ENCODE results near the gene SHLD2.
"Not testable (repeated sequence)": the region's sequence is repeated elsewhere in the genome, so short reads cannot be mapped to it uniquely, and the experiment has no call there.

The SHLD2 gene, protein sequence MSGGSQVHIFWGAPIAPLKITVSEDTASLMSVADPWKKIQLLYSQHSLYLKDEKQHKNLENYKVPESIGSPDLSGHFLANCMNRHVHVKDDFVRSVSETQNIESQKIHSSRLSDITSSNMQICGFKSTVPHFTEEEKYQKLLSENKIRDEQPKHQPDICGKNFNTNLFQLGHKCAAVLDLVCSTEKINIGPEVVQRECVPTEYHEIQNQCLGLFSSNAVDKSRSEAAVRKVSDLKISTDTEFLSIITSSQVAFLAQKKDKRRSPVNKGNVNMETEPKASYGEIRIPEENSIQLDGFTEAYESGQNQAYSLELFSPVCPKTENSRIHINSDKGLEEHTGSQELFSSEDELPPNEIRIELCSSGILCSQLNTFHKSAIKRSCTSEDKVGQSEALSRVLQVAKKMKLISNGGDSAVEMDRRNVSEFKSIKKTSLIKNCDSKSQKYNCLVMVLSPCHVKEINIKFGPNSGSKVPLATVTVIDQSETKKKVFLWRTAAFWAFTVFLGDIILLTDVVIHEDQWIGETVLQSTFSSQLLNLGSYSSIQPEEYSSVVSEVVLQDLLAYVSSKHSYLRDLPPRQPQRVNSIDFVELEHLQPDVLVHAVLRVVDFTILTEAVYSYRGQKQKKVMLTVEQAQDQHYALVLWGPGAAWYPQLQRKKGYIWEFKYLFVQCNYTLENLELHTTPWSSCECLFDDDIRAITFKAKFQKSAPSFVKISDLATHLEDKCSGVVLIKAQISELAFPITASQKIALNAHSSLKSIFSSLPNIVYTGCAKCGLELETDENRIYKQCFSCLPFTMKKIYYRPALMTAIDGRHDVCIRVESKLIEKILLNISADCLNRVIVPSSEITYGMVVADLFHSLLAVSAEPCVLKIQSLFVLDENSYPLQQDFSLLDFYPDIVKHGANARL

GRCh38 chr10:87094373-87095235 is at the start of gene SHLD2, which contains the start of gene GLUD1:
SHLD2 (plus strand) TSS chr10:87095206; CDS start chr10:87151355, 56,149 bp downstream.
GLUD1 (minus strand) TSS chr10:87094843; CDS start chr10:87094769, 74 bp downstream.
- peak; percentile 10 for DNase-seq

DNA sequence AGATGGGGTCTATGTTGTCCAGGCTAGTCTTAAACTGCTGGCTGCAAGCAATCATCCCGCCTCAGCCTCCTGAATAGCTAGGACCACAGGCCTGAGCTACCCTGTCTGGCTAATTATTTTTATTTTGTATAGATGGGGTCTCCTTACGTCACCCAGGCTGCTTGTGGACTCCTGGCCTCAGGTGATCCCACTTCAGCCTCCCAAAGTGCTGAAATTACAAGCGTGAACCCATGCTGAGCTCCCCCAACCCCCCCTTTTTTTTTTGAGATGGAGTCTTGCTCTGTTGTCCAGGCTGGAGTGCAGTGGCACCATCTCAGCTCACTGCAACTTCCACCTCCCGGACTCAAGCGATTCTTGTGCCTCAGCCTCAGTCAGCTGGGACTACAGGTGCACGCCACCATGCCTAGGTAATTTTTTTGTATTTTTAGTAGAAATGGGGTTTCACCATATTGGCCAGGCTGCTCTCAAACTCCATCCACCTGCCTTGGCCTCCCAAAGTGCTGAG is 49.5 kb upstream of the SHLD2 start:
- no peak for DNase-seq

GRCh38 chr10:87053111-87053510 is 41.9 kb upstream of the SHLD2 start:
- DNase-seq, result peak; percentile 56

DNA sequence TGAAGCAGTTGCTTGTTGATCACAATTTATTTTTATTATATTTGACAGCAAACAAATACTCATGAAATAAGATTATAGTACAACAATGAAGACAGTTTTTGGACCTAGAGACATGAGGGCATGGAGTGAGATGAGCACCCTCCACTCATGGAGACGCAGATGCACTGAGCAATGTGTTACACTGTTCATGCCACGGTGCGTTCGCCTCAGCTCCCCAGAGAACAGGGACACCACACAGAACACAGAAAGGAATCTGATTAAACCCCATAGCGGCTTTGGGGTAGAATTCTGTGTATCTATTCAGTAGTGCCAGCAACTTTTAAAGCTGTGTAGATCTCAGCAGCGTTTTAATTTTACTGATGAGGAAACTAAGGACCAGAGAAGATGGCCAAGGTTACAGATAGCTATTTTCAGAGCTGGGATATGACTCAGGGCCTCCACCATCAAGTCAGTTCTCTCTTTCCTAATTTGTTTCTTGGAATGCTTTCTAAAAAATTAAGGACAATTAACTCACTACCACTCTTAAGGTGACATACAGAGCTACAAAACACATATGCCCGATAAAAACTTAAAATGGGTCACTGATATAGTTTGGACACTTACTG is 41.3 kb upstream of the SHLD2 start:
- no peak for DNase-seq

- no peak for DNase-seq
These were observed 40.4 kb upstream of the SHLD2 start for GRCh38 chr10:87054373-87055295.

GRCh38 chr10:87058171-87058570 is 36.8 kb upstream of the SHLD2 start:
- no peak for DNase-seq

DNA sequence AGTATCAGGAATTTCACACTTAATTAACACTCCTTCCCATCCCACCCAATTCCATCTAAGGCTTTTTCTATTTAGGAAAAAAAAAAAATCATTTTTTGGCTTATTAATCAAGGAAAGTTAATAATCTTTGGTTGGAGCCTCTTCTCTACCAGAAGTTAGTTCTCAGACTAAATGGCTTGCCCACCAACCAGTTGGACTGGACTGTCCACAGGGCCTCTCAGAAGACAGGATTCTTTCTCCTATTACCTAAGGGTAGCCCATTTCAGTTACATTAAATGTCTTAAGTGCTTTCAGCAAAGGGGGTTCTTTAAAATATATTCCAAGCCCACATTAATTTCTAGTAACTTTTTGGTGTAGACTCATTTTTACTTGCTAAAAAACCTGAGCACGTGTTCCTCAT is 35.6 kb upstream of the SHLD2 start:
- DNase-seq, result no peak

DNA sequence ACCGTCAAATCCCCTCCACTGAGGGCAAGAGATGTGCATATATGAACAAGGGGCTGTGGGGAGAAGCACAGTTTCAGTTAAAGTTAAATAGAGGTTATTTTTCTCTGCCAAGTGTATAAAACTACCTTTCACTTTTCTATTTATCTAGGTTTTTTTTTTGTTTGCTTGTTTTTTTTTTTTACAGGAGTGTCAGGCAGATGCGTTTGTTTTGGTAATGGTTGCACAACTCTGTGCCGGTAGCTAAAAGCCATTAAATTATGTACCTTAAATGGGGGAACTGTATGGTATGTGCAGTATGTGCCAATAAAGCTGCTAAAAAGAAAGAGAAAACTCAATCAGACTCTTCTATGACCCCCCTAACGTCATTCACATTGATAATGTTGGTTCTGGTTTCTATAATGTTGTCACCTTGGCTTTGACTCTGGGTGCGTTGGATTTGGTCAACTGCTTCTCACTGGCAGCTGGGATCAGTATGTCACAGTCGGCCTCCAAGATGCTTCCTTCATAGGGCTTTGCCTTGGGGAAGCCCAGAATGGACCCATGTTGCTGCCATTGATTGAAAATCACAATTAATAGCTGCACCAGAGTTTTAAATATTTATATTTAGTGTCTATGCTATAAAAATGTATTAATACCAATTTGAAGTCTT is 34.6 kb upstream of the SHLD2 start:
- DNase-seq, result no peak

DNA sequence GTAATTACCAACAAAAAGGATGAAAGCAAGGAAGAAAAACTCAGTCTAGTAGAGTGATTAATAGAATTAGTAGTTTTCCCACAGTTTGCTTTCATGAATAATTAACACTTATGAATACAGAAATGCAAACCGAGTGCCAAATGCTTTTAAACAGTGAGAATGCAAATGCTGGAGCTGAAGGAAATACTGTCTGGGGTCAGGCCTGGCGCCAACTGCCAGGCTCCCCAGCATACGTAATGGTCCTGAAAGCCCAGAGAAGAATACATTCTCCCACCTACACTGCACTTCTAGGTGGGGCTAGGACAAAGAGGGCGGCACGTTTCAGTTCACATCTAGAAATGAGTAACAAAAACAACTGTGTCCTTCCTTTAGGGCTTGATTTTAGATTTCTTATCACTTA is 30.4 kb upstream of the SHLD2 start:
- DNase-seq, result no peak

GRCh38 chr10:87066178-87066577 is 28.8 kb upstream of the SHLD2 start:
- no peak for DNase-seq

- DNase-seq, result no peak
These were observed 28.1 kb upstream of the SHLD2 start for GRCh38 chr10:87066865-87067264.

GRCh38 chr10:87068281-87068680 is 26.7 kb upstream of the SHLD2 start:
- DNase-seq, result no peak

DNA sequence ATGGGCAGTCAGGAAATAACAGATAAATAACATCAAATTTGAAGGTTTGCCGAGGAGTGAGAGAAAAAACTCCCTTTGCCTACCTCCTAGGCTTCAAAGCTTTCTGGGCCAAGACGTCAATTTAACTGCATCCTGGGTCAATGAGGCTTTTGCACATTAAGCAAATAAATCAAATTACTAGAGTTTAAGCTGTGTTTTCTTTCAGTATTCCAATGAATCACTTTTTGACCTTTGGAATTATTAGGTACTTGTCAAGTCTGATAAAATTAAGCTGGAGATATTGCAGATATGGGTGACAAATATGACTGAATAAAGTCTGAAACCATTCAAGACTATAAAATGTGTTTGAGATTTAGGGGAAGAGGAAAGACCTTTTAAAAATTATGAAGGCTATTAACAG is 22.6 kb upstream of the SHLD2 start:
- no peak for DNase-seq

GRCh38 chr10:87076421-87076820 is 18.6 kb upstream of the SHLD2 start:
- DNase-seq, result not testable (repeated sequence)

DNA sequence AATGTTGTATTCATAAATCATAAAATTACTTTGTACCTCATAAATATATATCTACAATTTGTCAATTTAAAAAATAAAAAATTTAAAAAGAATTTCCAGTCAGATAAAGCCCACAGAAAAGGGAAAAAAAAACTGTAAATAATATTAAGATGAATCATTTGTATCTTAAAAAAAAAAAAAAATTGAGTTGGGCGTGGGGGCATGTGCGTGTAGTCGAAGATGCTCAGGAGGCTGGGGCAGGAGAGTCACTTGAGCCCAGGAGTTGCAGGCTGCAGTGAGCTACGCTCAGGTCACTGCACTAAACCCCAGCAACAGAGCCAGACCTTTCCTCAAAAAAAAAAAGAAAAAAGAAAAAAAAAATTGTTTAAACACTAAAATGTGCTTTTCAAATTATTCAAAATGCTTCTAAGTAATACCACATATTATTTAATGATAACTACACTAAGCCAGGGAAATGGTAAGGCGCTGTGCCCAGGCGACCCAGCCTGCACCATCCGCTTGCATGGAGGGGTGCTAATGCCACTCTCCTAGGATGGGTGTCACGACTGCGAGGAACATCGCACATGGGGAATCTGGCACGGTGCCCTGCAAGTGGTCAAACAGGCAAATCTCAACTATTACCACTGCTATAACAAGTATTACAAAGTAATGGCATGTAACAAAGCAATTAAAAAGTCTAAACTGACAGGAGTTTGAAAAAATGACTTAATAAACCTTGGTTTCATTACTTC is 15.7 kb upstream of the SHLD2 start:
- no peak for DNase-seq

- not testable (repeated sequence) for DNase-seq
These were observed 14.4 kb upstream of the SHLD2 start for GRCh38 chr10:87080621-87081020.

DNA sequence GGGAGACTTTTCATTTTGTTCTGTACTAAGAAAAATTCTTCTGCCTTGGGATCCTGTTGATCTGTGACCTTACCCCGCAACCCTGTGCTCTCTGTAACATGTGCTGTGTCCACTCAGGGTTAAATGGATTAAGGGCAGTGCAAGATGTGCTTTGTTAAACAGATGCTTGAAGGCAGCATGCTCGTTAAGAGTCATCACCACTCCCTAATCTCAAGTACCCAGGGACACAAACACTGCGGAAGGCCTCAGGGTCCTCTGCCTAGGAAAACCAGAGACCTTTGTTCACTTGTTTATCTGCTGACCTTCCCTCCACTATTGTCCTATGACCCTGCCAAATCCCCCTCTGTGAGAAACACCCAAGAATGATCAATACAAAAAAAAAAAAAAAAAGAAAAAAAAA is 13.4 kb upstream of the SHLD2 start:
- not testable (repeated sequence) for DNase-seq

DNA sequence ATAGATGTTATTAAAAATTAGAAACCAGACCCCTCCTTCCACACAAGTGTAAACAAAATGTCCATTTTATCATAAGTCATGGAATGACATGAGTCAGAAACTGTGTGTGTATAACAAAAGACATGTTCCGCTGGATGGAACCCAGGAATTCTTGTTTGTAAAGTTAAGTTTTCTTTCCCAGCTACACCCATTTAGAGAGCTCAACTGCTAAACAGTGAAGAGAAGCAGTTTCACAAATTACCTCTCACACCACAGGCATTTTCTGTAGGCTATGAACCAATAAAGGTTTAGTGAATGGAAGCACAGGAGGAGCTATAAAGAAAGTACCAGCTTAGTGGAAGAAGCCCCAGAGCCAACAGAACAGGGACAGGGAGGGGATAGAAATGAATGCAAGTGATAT is 12.8 kb upstream of the SHLD2 start:
- not testable (repeated sequence) for DNase-seq

DNA sequence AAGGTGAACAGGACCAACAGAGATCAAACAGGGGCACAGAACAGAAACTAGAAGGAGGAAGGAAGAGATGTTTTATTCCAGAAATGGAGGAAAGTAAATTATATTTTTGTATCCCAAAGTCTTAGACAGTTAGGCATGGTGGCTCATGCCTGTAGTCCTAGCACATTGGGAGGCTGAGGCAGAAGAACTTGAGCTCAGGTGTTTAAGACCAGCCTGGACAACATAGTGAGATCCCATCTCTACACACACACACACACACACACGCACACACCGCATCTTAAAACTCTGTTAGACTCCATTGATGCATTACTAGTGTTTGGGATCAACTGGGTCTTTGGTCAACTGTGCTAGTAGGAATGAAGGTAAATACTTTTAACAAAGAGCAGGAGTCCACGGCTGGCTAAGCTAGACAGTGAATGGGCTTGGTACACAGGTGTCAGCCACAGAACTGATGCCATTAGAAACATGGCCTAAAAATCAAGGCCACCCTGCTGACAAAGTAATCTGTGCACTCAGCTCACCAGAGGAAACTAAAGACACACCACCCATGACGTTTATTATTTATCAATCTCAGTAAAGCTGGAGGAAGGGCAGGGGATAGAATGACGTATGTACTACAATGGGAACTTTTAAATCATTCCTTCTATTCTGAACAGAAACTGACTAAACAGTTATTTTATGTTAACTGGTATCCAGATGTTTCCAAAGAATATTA is 11.3 kb upstream of the SHLD2 start:
- DNase-seq, result not testable (repeated sequence)

Data from NCI-H2081 treated with DMSO at 0.1 percent for 48 hours (cell line).